Measurements from ENCODE around the gene SLC5A6.

The SLC5A6 gene

GRCh38 chr2:27175330-27175729 is 36.7 kb downstream of the SLC5A6 start:
- no peak for DNase-seq (ENCODE audit: low read depth in 3 of 3)

GRCh38 chr2:27174638-27175037 is 37.4 kb downstream of the SLC5A6 start:
- no peak for DNase-seq (ENCODE audit: low read depth in 3 of 3)

- DNase-seq (ENCODE audit: low read depth in 3 of 3), result no peak
These were observed 40.7 kb downstream of the SLC5A6 start for GRCh38 chr2:27171351-27171848.

GRCh38 chr2:27170581-27171337 is 41.3 kb downstream of the SLC5A6 start:
- no peak for DNase-seq (ENCODE audit: low read depth in 3 of 3)

GRCh38 chr2:27164960-27165763 is 46.9 kb downstream of the SLC5A6 start:
- no peak for DNase-seq (ENCODE audit: low read depth in 3 of 3)

GRCh38 chr2:27162151-27163121 is 49.6 kb downstream of the SLC5A6 start:
- DNase-seq (ENCODE audit: low read depth in 3 of 3), result no peak

- DNase-seq (ENCODE audit: low read depth in 3 of 3), result no peak
These were observed 51.9 kb downstream of the SLC5A6 start for GRCh38 chr2:27160191-27160590.

- DNase-seq (ENCODE audit: low read depth in 3 of 3), result no peak
These were observed 52.8 kb downstream of the SLC5A6 start for GRCh38 chr2:27159271-27159670.

- DNase-seq (ENCODE audit: low read depth in 3 of 3), result no peak
These were observed 53.6 kb downstream of the SLC5A6 start for GRCh38 chr2:27158468-27158867.

GRCh38 chr2:27155069-27155520 is 57.0 kb downstream of the SLC5A6 start:
- DNase-seq (ENCODE audit: low read depth in 3 of 3), result no peak

- no peak for DNase-seq (ENCODE audit: low read depth in 3 of 3)
These were observed 57.6 kb downstream of the SLC5A6 start for GRCh38 chr2:27154488-27154887.

- DNase-seq (ENCODE audit: low read depth in 3 of 3), result no peak
These were observed 59.1 kb downstream of the SLC5A6 start for GRCh38 chr2:27152796-27153464.

- DNase-seq (ENCODE audit: low read depth in 3 of 3), result no peak
These were observed 59.8 kb downstream of the SLC5A6 start for GRCh38 chr2:27152102-27152795.

- no peak for DNase-seq (ENCODE audit: low read depth in 3 of 3)
These were observed 61.3 kb downstream of the SLC5A6 start for GRCh38 chr2:27150639-27151230.

Data from stimulated activated CD4-positive, alpha-beta T cell treated with anti-CD3 and anti-CD28 coated beads, TNF-alpha, amount 100 ng/mL, for 4 hours (primary cell).